ENCODE data around the gene DNAH6.
A peak's percentile ranks its signal among the peaks of the same experiment; 100 is the strongest.

DNAH6 gene

GRCh38 chr2:84478867-84479266, 37.4 kb upstream of the DNAH6 start:
- H3K4me3 ChIP-seq (ENCODE audit: low read length), result no peak overlapping the region
- no peak for DNase-seq (ENCODE audit: low read depth)
- TF ChIP-seq, protein P1, sequence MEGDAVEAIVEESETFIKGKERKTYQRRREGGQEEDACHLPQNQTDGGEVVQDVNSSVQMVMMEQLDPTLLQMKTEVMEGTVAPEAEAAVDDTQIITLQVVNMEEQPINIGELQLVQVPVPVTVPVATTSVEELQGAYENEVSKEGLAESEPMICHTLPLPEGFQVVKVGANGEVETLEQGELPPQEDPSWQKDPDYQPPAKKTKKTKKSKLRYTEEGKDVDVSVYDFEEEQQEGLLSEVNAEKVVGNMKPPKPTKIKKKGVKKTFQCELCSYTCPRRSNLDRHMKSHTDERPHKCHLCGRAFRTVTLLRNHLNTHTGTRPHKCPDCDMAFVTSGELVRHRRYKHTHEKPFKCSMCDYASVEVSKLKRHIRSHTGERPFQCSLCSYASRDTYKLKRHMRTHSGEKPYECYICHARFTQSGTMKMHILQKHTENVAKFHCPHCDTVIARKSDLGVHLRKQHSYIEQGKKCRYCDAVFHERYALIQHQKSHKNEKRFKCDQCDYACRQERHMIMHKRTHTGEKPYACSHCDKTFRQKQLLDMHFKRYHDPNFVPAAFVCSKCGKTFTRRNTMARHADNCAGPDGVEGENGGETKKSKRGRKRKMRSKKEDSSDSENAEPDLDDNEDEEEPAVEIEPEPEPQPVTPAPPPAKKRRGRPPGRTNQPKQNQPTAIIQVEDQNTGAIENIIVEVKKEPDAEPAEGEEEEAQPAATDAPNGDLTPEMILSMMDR (conservative IDR thresholded peaks at IDR 0.05; ENCODE audit: low read depth, low read length), result no peak

GRCh38 chr2:84481702-84482101, 34.6 kb upstream of the DNAH6 start:
- no peak for DNase-seq (ENCODE audit: low read depth)
- TF ChIP-seq, protein P1 (conservative IDR thresholded peaks at IDR 0.05; ENCODE audit: low read depth, low read length), result no peak
- no peak overlapping the region for H3K4me3 ChIP-seq (ENCODE audit: low read length)

DNA sequence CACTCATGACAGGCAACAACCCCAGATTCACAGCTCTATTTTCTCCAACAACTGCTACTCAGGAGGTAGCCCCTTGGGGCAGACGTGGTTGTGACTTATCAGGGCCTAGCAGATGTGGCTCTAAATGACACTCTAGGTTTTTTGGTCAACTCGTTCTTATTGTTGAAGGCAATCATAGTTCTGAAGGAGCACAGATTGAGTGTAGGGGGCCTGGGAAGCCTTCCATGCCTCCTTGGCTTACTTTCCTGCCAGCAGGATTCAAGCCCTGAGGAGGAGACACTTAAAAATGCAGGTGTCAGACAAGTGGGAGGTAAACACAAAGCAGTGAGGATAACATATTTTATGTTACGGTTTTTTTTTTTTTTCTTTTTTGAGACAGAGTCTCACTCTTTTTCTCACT, 33.7 kb upstream of the DNAH6 start:
- no peak overlapping the region for H3K4me3 ChIP-seq (ENCODE audit: low read length)
- DNase-seq (ENCODE audit: low read depth), result no peak
- TF ChIP-seq, protein P1 (conservative IDR thresholded peaks at IDR 0.05; ENCODE audit: low read depth, low read length), result no peak

DNA sequence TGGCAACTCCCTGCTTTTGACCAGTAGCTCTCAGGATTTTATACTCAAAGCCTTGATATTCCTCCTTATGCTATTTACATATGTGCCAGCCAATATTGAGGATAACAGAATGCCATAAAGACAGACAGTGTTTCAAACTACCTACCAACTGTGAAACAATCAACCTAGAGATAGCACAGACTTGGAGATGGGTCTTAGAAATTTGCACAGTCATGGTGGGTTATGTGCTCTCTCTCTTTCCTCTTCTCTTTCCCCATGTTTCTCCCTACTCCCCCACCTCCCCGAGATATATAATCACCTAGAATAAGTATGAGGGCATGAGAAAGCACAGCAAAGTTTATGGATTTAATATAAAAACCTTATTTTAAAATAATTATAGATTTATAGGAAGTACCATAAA, 33.0 kb upstream of the DNAH6 start:
- no peak for DNase-seq (ENCODE audit: low read depth)
- no peak overlapping the region for H3K4me3 ChIP-seq (ENCODE audit: low read length)
- TF ChIP-seq, protein P1 (conservative IDR thresholded peaks at IDR 0.05; ENCODE audit: low read depth, low read length), result no peak

- H3K4me3 ChIP-seq (ENCODE audit: low read length), result no peak overlapping the region
- peak; percentile 49 for DNase-seq (ENCODE audit: low read depth)
- TF ChIP-seq, protein P1 (conservative IDR thresholded peaks at IDR 0.05; ENCODE audit: low read depth, low read length), result no peak
Measured at GRCh38 chr2:84486441-84487115, 29.7 kb upstream of the DNAH6 start.

GRCh38 chr2:84487298-84487996, 28.9 kb upstream of the DNAH6 start:
- DNase-seq (ENCODE audit: low read depth), result no peak
- TF ChIP-seq, protein P1 (conservative IDR thresholded peaks at IDR 0.05; ENCODE audit: low read depth, low read length), result no peak
- no peak overlapping the region for H3K4me3 ChIP-seq (ENCODE audit: low read length)

DNA sequence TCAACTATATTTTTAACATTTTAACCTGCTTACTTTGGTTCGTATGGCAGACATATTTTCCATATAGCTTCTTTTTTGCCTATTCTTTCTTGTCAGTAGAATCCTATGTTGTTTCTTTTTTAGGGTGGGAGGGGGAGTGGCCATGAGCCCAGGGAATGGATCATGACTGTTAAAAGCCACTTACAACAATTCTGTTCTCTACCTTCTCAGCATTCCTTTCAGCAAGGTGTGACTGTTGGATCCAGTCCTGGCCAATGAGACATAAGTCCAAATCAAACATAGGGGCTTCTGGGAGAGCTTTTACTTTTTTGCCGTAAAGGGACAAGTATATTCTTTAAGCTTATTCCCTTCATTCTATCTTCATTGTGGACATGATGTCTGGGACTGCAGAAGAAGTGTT, 25.0 kb upstream of the DNAH6 start:
- no peak for DNase-seq (ENCODE audit: low read depth)
- no peak overlapping the region for H3K4me3 ChIP-seq (ENCODE audit: low read length)
- TF ChIP-seq, protein P1 (conservative IDR thresholded peaks at IDR 0.05; ENCODE audit: low read depth, low read length), result no peak

Measured in retinal pigment epithelial cell (primary cell).